Right forelimb (tissue), 1 donor: ENCODE measurements around the gene OR1J2.

Experiments
- DNase-seq: peaks from one replicate; pipeline ENCODE4 v3.0.0-alpha.2; 2018

The OR1J2 gene

GRCh38 chr9:122552812-122553211 is 42.2 kb downstream of the OR1J2 start, which contains the start of gene OR1N2:
OR1N2 (plus strand) TSS chr9:122553112; CDS start chr9:122553212, 100 bp downstream.
- DNase-seq = no peak
